ENCODE data around the gene GNG7.

Gene GNG7

GRCh38 chr19:2555422-2556220 lies 146.9 kb downstream of the GNG7 start:
- Histone ChIP-seq H4K20me1 (ENCODE audit: insufficient read depth, low read length) (no peaks in the 10 kb centered on the region), H3K9ac (ENCODE audit: low read length) (no peak overlapping the region), H2AFZ (ENCODE audit: low read depth, low read length) (no peak overlapping the region), H3K79me2 (ENCODE audit: low read length) (no peaks in the 10 kb centered on the region), H3K27me3 (ENCODE audit: low read depth, low read length) (no peaks in the 10 kb centered on the region), H3K9me3 (ENCODE audit: insufficient read depth, low read length) (no peaks in the 10 kb centered on the region), H3K27ac (ENCODE audit: low read length) (no peak overlapping the region), H3K4me1 (ENCODE audit: low read length) (peaks cover 46% of the 10 kb centered on the region), H3K36me3 (replicated peaks; ENCODE audit: low read depth, low read length) (no peaks in the 10 kb centered on the region), H3K4me3 (ENCODE audit: low read length) (no peak overlapping the region), H3K4me2 (ENCODE audit: low read length) (no peak overlapping the region)
- no peak for TF ChIP-seq EZH2phosphoT487 (IDR thresholded peaks at IDR 0.05; ENCODE audit: low read depth)
- no peak for TF ChIP-seq CTCF (IDR thresholded peaks at IDR 0.05; ENCODE audit: low read depth, low read length)

GRCh38 chr19:2554856-2555255 lies 147.6 kb downstream of the GNG7 start:
- TF ChIP-seq CTCF (IDR thresholded peaks at IDR 0.05; ENCODE audit: low read depth, low read length), result no peak
- TF ChIP-seq EZH2phosphoT487 (IDR thresholded peaks at IDR 0.05; ENCODE audit: low read depth), result no peak
- peak overlapping the region; percentile 34 for H3K4me2 ChIP-seq (ENCODE audit: low read length)
- H3K27ac ChIP-seq (ENCODE audit: low read length), result no peak overlapping the region
- H3K9me3 ChIP-seq (ENCODE audit: insufficient read depth, low read length), result no peaks in the 10 kb centered on the region
- 0 out of 2 replicates have a peak overlapping the region, but pooled peaks have one; percentile 10 for H3K4me3 ChIP-seq (ENCODE audit: low read length)
- H3K9ac ChIP-seq (ENCODE audit: low read length), result no peak overlapping the region
- no peaks in the 10 kb centered on the region for H3K79me2 ChIP-seq (ENCODE audit: low read length)
- peaks cover 40% of the 10 kb centered on the region for H3K4me1 ChIP-seq (ENCODE audit: low read length)
- H3K36me3 ChIP-seq (replicated peaks; ENCODE audit: low read depth, low read length), result no peaks in the 10 kb centered on the region
- H2AFZ ChIP-seq (ENCODE audit: low read depth, low read length), result no peak overlapping the region
- H3K27me3 ChIP-seq (ENCODE audit: low read depth, low read length), result no peaks in the 10 kb centered on the region
- no peaks in the 10 kb centered on the region for H4K20me1 ChIP-seq (ENCODE audit: insufficient read depth, low read length)

GRCh38 chr19:2553510-2553909 lies 149.0 kb downstream of the GNG7 start:
- H3K9me3 ChIP-seq (ENCODE audit: insufficient read depth, low read length), result 0 out of 2 replicates have a peak, but pooled peaks cover 3% of the 10 kb centered on the region
- no peak overlapping the region for H2AFZ ChIP-seq (ENCODE audit: low read depth, low read length)
- H3K27me3 ChIP-seq (ENCODE audit: low read depth, low read length), result no peaks in the 10 kb centered on the region
- H3K4me2 ChIP-seq (ENCODE audit: low read length), result no peak overlapping the region; the same call in 1 of the 2 replicates
- H3K9ac ChIP-seq (ENCODE audit: low read length), result no peak overlapping the region
- H3K4me1 ChIP-seq (ENCODE audit: low read length), result peaks cover 37% of the 10 kb centered on the region
- no peaks in the 10 kb centered on the region for H3K36me3 ChIP-seq (replicated peaks; ENCODE audit: low read depth, low read length)
- H3K27ac ChIP-seq (ENCODE audit: low read length), result no peak overlapping the region
- no peak overlapping the region for H3K4me3 ChIP-seq (ENCODE audit: low read length)
- no peaks in the 10 kb centered on the region for H3K79me2 ChIP-seq (ENCODE audit: low read length)
- H4K20me1 ChIP-seq (ENCODE audit: insufficient read depth, low read length), result no peaks in the 10 kb centered on the region
- no peak for TF ChIP-seq CTCF (IDR thresholded peaks at IDR 0.05; ENCODE audit: low read depth, low read length)
- no peak for TF ChIP-seq EZH2phosphoT487 (IDR thresholded peaks at IDR 0.05; ENCODE audit: low read depth)

GRCh38 chr19:2552859-2553258 lies 149.6 kb downstream of the GNG7 start:
- Histone ChIP-seq H3K27me3 (ENCODE audit: low read depth, low read length) (no peaks in the 10 kb centered on the region), H3K27ac (ENCODE audit: low read length) (peak overlapping the region; percentile 95), H2AFZ (ENCODE audit: low read depth, low read length) (no peak overlapping the region), H3K79me2 (ENCODE audit: low read length) (no peaks in the 10 kb centered on the region), H3K36me3 (replicated peaks; ENCODE audit: low read depth, low read length) (no peaks in the 10 kb centered on the region), H4K20me1 (ENCODE audit: insufficient read depth, low read length) (no peaks in the 10 kb centered on the region), H3K4me1 (ENCODE audit: low read length) (peaks cover 37% of the 10 kb centered on the region), H3K9me3 (ENCODE audit: insufficient read depth, low read length) (0 out of 2 replicates have a peak, but pooled peaks cover 3% of the 10 kb centered on the region), H3K4me3 (ENCODE audit: low read length) (peak overlapping the region; percentile 67), H3K4me2 (ENCODE audit: low read length) (peak overlapping the region; percentile 76), H3K9ac (ENCODE audit: low read length) (peak overlapping the region; percentile 60; the same call in 1 of the 2 replicates)
- TF ChIP-seq EZH2phosphoT487 (IDR thresholded peaks at IDR 0.05; ENCODE audit: low read depth) (no peak), CTCF (IDR thresholded peaks at IDR 0.05; ENCODE audit: low read depth, low read length) (no peak)
